Stimulated activated CD8-positive, alpha-beta memory T cell treated with anti-CD3 and anti-CD28 coated beads, Interleukin-4, amount 100 ng/mL, for 48 hours (primary cell): Measurements from ENCODE around the gene FST.
A peak's percentile ranks its signal among the peaks of the same experiment; 100 is the strongest.

Experiments used
- DNase-seq: peaks from one replicate; pipeline ENCODE4 v3.0.0-alpha.2; 2020

FST gene, protein sequence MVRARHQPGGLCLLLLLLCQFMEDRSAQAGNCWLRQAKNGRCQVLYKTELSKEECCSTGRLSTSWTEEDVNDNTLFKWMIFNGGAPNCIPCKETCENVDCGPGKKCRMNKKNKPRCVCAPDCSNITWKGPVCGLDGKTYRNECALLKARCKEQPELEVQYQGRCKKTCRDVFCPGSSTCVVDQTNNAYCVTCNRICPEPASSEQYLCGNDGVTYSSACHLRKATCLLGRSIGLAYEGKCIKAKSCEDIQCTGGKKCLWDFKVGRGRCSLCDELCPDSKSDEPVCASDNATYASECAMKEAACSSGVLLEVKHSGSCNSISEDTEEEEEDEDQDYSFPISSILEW

DNA sequence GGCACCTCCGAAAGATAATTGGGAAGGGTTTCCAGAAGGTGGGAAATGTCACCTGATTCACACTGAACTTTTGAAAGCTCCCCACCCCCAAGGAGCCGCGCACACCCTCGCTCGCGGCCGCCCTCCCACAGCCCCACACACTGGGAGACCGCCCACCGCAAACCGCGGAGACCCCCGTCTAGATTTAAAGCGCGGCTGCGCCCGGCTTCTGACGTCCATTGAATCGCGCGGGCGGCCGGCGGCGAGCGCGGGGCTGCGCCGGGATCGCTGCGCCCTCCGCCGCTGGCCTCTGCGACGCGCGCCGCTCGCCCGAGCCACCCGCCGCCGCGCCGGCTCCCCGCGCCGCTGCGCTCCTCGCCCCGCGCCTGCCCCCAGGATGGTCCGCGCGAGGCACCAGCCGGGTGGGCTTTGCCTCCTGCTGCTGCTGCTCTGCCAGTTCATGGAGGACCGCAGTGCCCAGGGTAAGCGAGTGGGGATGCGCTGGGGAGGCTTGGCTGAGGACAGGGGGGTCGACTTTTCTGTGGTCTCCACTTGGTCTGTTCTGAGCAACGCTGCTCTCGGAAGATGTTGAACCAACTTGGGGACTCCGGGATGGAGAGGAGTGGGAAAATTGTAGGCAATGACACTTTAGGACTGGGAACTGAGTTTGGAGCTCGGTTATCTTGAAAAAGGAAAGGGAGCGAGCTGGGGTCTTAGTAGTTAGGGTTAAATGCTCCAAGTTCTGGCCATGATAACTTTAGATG, at the start of gene FST:
TSS of gene FST (plus strand) at position 214 of the 743 bp plus-strand sequence. CDS start at position 377, 163 bp downstream.
- peak; percentile 31 for DNase-seq

DNA sequence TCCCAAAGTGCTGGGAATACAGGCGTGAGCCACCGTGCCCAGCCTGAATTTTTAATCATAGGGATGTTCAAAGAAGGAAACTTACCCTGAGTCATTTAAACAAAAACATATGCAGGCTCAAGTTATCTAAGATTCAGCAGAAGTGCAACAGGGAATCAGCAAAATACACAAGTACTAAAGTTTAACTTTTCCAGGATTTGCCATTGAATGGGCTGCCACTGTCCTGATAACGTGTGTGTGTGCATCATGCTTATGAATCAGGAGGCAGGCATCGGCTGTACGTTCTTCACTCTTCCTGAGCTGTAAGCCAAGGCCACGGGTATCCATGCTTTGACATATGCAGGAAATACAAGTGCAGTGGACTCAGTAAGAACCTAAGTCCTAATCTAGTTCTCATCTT, 48.8 kb upstream of the FST start:
- no peak for DNase-seq

DNA sequence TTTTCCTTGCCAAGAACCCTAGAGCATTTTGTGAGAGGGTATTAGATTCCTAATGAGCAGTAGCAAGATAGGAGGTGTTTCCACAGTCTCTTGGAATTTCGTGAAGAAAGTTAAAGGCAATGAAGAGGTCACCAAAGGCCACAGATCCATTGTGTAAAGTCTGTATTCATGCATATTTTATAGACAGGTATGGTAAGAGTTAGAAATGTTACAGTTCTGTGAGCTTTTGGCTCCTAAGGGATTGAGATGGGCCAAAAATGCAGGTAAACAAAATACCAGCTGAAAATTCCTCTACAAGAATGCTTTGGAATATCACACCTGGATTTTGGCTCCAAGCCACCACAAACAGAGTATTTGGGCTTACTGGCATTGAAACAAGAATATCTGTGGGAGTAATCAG, 47.4 kb upstream of the FST start:
- DNase-seq: no peak

DNA sequence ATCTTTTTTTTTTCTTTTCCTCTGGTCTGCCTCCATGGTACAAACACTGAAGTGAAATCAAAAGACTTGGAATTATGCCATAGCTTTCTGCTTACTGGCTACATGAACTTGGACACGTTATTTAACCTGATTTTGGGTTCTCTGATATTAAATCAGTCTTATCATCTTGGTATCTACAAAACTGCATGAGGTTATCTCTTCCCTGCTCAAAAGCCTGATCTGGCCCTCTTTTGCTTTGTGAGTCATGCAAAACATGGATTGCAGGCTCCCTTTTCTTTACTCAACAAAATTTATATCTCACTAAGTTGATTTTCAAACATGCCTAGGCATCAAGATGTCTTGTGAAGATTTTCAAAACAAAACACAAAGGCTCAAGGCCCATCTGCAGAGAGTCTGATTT, 45.9 kb upstream of the FST start:
- no peak for DNase-seq

DNA sequence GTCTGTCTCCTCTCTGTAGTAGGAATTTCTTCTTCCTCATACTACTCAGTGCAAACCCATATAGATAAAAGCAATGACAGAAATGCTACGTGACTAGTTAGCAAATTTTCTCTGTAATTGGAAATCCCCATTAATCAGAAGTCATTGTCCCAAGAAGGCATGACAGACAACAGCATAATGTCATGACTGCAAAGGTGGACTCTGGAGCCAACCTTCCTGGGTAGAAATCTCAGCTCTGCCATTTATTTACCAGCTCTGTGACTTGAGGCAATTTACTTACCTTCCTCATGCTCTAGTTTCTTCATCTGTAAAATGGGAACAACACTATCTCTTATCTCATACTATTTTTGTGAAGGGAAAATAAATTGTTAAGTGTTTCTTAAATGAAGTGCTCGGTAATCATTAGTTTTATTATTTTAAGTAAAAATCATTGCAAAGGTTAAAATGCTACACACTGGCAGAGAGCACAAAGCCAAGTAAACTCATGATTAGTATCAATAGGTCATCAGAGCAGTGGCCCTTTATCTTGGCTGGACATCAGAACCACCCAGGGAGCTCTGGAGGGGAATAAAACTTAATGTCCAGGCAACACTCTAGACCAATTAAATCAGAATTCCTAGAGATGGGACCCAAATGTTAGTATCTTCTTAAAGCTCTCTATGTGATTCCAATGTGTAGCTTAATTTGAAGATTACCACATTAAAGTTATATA, 43.8 kb upstream of the FST start:
- no peak for DNase-seq

DNA sequence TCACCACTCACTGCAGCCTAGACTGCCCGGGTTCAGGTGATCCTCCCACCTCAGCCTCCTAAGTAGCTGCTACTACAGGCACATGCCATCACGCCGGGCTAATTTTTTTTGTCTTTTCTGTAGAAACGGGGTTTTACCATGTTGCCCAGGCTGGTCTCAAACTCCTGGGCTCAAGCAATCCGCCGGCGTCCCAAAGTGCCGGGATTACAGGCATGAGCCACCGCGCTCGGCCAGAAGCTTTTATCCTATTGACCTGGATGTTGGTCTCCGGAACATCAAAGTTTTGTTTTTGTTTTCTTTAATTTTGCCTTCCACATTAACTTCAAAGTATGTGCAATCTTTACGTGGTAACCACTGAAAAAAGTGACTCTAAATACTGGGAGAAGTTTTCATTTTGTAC, 42.4 kb upstream of the FST start:
- no peak for DNase-seq

DNA sequence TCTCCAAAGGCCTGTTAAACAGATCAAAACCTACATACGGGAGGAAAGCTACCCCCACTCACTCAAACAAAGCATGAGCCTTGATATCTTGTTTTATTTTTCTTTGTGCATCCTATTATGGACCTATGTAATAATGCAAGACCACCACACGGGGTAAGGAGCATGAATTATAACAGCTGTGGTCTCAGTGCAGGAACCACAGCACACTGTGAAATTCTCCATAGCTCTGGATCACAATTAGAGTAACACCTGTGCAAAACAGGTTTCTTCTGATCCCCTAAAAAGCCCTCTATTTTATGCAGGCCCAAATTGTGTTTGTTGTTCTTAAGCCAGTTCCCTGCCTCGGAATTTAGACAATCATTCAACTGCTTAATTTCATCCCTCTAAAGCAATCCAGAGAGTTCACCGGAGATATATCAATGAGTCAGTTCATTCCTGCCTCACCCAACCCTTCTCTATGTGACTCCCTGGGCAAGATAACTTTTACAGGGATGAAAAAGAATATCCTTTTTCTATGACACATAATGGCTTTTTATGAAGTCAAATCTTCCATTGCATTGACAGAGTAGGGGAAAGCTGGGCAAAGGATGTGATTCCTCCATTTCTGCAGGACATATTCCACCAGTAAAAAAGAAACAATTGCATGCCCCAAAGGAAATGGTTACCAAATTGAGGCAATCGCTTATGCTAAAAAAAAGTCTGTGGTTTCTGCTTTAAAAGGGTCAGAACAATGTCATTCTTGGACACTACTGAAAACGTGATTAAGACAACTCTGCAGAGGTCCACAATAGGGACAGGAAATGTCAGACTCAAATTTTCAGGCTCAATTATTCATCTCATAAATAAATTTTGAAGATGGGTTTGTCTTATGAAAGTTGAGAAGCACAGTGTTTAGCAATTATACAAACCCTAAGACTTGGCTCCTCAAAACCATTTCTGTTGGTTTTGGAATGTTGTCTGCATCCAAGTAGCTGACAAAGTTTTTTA, 41.6 kb upstream of the FST start:
- no peak for DNase-seq

DNA sequence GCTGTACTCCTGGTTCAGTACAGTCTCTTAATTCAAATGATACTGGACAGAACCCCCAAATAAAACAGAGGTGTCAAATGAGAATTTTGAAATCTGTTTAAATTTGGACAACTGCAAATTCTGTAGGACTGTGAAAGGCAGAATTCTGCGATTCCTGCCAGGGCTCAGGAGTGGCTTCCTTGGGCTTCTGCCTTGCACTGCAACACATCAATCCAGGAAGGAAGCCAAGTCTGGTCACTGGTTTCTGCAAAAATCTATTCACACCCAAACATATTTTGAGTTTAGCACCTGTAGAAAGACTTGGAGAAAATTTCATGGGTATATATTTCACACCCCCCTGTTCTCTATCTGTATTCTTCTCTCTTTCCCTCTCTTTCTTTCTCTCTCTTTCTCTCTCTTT, 37.5 kb upstream of the FST start:
- no peak for DNase-seq

DNA sequence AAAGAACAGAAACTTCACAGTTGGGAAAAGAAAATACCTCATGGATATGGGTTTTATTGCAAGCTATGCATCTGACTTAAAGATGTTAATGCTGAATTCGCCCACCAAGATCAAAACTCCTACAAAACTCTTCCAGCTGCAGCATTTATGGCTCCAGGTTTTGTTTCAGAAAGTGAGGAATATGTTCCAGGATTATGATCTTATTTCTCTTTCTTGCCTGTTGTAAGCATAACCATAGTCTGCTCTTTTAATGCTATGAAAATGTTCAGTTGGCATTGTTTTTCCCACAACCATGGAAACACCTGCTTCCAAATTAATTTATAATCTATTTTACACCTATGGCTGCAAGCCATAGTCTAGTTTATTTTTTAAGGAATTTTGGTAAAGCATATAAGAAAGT, 34.9 kb upstream of the FST start:
- DNase-seq: no peak

DNA sequence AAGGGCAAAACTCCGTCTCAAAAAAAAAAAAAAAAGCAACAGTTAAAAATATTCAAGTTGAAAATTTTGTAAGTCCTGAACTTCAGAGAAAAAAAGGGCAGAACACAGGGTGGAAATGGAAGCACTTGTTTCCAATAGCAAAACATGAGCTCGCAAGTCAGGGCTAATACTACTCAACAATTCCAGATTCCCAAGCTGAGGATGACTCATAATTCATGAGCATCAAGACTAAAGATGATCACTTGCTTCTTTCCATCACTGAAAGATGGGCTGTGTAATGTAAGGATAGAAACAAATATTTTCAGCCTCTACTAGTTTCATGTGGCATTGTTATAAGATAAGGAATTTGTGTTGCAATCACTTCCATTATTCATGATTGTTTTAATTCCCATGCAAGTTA, 33.5 kb upstream of the FST start:
- no peak for DNase-seq

DNA sequence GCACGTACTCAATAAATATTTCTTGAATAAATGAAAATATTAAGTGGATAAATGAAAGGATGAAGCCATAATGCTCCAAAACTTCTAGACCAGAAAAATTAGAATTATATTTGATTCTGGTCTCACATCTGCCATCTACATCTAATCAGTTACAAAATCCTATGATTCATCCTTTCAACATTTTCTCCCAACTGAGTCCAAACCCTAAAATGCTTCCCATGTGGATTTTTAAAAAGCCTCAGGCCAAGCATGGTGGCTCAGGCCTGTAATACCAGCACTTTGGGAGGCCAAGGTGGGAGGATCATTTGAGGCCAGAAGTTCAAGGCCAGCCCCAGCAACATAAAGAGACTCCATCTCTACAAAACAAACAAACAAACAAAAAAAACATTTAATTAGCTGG, 31.6 kb upstream of the FST start:
- no peak for DNase-seq

DNA sequence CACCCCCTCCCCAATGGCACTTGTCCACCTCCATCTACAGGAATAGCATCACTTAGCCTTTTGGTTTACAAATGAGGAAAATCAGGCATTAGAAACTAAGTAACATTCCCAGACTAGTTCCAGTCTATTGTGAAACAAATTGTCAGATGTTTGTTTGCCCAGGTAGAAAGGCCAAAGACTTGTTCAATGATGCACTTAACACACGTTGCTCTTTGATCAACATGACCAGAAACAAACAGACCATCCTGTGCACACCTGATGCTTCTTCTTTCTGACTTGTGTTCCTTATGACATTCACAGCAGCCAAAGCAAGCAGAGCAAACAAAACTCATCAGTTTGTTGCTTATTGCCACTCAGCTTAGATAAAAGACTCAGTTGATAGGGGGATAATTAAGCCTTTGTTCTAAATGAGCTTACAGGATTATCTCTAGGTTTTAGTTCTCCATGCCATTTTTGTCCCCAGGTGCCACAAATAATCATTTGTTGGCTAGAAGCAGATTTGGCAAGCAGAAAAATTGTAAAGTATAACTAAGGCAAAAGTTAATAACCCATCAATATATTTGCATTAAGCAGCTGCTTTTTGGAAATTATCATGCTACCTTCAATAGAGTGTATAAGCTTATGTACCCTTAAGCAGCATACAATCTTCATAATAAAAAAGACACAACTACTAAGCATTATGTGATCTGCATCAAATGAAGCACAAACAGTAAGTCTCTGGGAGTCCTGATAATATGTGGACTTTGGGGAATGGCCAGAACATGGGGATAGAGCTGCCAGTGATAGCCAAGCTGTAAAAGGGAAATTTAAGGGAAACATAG, 26.3 kb upstream of the FST start:
- no peak for DNase-seq

DNA sequence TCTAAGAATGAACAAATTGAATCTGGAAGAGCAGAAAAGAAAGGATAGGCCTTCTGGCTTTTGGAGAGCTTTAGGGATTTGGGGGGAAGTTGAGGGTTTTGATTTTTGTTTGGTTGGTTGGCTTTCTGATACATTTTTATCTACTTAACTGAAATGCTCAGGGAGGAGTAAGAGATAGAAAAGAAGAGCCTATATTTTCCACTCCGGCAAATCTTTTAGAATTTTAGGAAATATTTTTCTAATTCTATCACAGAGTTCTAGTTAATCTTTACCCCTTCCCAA, 25.8 kb upstream of the FST start:
- no peak for DNase-seq

DNA sequence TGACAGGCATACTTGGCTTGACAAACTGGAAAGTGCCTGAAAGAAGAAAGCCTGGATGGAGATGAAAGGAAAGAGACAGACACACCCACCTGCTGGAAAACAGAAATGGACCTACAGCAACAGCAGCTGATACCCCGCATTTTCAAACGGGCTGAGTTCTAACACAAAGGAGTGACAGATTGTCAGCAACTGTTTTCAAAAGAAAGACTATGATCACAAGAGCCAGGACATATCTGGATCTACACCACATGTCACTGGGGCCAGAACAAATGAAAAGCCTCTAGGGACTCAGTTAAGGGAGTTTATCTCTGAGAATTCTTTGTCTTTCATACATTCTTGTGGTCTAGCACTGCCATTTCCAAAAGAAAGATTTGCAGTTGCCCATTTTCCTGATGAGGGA, 24.1 kb upstream of the FST start:
- DNase-seq: no peak

DNA sequence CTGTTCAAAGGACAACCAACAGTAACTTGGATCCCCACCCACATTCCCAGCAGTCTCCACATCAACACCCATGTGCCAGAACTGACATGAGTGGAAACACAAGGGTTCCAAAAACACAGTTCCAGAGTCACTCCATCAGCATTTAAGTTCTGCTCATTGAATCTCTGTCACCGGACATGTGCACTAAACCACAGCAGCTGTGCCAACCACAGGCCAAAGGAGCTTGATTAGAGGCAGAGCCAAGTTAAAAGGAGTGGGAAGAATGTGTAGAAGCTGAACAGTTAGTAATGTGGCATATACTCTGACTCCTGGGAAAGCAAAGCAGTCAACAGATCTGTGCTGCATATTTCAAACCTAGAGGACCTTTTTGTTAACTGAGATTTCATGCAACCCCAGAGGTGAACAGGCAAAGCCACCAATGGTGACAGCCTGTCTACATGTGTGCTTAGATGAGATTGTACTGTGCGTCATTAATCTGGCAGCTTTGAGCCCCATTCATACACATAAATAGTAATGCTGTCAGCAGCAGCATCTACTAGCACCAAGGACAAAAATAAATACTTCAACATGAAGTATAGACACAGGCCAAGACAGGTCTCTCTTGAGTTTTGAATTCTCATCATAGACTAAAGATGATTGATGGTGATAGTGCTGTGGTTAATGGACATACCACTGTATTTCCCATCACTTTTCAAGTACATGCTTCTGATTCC, 16.4 kb upstream of the FST start:
- no peak for DNase-seq

DNA sequence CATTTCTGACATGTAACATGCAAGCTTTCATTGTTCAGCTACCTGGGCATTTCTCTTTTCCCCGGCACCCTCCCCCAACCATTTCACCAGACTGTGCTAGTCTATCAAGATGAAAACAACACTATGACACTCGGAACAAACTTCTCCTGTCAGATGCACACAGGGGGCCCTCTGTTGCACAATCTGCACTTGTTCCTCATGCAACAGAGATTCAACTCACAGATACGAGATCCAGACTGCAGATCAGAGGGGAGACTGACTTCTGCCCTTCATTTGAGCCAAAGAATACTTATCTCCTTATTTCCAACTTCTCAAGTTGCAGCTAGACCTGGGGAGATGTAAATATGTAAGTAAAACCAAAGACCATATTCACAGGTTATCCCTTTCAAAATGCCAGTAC, 15.7 kb upstream of the FST start:
- DNase-seq: no peak

DNA sequence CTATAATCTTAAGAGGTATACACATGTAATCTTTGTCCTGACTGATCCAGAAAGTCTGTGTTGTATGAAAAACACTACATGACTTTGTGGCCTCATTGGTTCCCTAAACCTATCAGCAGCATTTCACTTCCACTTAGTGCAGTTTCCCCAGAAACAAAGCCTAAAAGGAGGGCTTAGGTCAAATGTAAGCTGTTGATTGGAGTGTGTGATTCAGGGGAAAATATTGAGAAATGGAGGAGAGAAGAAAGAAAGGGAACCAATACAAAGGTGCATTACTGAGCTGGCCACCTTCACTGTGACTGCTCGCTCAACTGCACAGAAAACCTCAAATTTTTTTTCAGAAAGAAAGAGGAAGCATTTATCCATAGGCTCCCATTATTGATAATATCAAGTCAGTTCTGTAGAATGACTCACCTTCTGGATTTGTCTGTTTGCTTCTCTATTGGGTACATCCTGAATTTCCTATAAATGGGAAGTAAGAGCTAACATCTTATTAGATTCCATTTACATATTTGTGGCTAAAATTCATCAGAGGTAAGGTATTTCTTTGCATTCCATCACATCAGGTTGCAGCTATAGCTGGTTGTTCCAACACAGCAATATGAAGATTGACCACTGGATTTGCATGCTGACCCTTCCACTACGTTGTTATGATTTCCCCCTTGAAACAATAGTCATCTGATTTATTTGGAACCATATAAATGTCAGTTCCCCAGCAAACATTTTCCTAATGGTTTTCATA, 10.3 kb upstream of the FST start:
- DNase-seq: no peak

DNA sequence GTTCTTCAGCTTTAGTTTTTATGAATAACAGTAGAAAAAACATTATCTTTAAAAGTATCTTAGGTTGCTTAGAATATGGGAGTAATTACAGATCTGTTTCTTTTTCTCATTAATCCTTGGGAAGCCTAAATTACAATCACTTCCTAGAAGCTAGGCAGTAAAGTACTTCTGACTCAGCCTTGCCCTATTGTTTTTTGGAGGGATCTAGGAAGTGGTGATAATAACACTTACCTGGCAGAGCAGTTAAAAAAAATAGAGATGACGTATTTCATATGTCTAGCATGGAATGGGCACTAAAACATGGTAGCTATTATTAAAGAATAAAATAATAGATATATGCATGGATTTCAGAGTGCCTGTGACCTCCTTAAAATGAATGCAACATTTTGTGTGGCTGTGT, 8.2 kb upstream of the FST start:
- DNase-seq: no peak

DNA sequence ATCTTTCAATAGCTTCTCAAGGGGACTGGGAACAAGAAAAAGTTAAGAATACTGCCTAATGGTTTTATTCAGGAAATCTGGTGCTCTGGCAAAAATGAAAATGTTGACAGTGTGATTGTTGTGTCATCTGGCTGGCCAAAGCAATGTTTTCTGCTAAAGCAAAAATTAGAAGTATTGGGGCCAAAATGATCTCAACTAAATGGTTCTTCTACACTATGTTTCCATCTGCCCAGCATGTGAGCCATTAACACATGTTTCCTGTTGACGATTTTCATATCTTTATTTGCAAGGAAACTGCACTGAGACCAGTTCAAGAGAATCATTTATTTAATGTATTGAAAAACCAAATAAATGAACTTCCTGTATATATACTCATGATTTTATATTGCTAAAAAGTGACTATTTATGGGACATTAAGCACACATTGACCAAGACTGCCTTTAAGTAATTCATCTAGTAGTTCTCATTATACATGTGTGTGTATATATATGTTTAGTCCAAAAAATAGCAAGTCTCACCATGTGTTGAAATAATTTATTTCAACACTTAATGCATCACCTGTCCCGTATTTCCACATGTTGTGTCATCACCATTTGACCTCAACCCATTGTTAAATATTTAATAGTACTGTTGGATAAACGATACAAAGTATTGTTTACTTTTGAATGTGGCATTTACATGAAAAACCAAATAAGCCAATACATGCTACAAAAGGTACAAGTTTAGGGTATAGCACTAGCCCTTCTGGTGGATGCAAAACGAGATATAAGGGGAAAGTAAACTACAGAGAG, 7.5 kb upstream of the FST start:
- DNase-seq: no peak

DNA sequence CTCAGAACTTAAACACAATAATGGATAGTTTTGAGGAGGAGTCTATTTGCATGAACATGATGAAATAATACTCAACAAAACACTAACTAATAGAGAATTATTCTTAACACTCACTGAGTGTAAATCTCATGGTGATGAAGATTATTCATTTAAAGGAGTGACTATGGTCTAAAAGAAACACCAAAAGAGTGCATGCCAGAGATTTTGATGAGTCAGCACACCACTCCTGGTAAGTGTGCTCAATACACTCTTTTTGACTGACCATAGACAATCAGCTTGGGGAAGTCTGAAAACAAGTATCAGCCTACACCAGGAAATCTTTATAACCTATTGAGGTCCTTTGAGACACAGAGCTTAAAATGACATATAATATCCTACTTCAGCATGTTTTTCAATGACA, 6.8 kb upstream of the FST start:
- no peak for DNase-seq
